Body of pancreas (tissue), 4 donors: ENCODE measurements around the gene KIF26A. TPM values are rescaled to one million over a fixed set of nuclear protein-coding genes. Genes with fewer than 3 reads are reported as not detected.

ENCODE experiments used
- ATAC-seq: fragments of 150-250 bp; one replicate; pipeline ENCODE4 v1.9.1; 2016
- DNase-seq, 4 donors: peaks; one replicate each; pipeline ENCODE4 v3.0.0-alpha.2; 2019
- H3K27ac ChIP-seq, 4 donors: fragments of 200-600 bp; sonication (generic); 1 replicate in 3 of 4; 2 replicates in 1 of 4; pipeline versions ENCODE4 v1.5.1 to v1.6.1; 2016 to 2019; ENCODE audit warnings: mild to moderate bottlenecking in 1 of 4, mixed read lengths in 1 of 4, moderate library complexity in 1 of 4
- H3K27me3 ChIP-seq, 2 donors: fragments of 200-600 bp; sonication (generic); one replicate each; pipeline ENCODE4 v1.6.0; 2016; ENCODE audit warnings: mild to moderate bottlenecking in 1 of 2
- H3K36me3 ChIP-seq, 2 donors: fragments of 200-600 bp; sonication (generic); replicated peaks in 1 of 2; 2 replicates each; pipeline ENCODE4 v1.5.1; 2016; ENCODE audit warnings: low read depth in 2 of 2; ENCODE audit not compliant: insufficient read depth in 1 of 2
- H3K4me1 ChIP-seq: fragments of 200-600 bp; sonication (generic); one replicate; pipeline ENCODE4 v1.6.0; 2016
- H3K4me3 ChIP-seq, 2 donors: fragments of 200-600 bp; sonication (generic); 1 replicate in 1 of 2; 2 replicates in 1 of 2; pipeline ENCODE4 v1.5.1; 2016 to 2019
- H3K9me3 ChIP-seq, 3 donors: fragments of 200-600 bp; sonication (generic); 1 replicate in 2 of 3; 2 replicates in 1 of 3; pipeline ENCODE4 v1.5.1; 2016
- POLR2A ChIP-seq, 3 donors: fragments of 450-650 bp; IDR thresholded peaks; one replicate each; pipeline ENCODE4 v1.6.1; 2016; ENCODE audit warnings: antibody characterized with exemption in 3 of 3, mild to moderate bottlenecking in 2 of 3
- WGBS, 2 donors: methylation state at CpG; one replicate each; pipeline ENCODE4 v1.1.5; 2017; 5-methylcytosine and 5-hydroxymethylcytosine counted together
- intact Hi-C: fragments of 100-400 bp; cut with DNase I; formaldehyde crosslinking; loops from one replicate; pipeline ENCODE4 v1.15.1; 2023
- total RNA-seq, 2 donors: library from RNA; depleted of rRNA; stranded (reverse); fragments of >200 nt; gene quantifications; one replicate each; pipeline ENCODE4 v1.1.0, GENCODE V29; 2016
- TF ChIP-seq, protein P1 (sequence below), 7 experiments: fragments of 450-650 bp in 4 of 7; fragments of 200-600 bp in 3 of 7; sonication (generic) in 3 of 7; IDR thresholded peaks; one replicate each; pipeline ENCODE4 v1.5.1; 2016 to 2019; ENCODE audit warnings: antibody characterized with exemption in 7 of 7

The KIF26A gene
- total RNA-seq, 2 donors from 2014 or later, result 14.8 to 17.1 TPM

DNA sequence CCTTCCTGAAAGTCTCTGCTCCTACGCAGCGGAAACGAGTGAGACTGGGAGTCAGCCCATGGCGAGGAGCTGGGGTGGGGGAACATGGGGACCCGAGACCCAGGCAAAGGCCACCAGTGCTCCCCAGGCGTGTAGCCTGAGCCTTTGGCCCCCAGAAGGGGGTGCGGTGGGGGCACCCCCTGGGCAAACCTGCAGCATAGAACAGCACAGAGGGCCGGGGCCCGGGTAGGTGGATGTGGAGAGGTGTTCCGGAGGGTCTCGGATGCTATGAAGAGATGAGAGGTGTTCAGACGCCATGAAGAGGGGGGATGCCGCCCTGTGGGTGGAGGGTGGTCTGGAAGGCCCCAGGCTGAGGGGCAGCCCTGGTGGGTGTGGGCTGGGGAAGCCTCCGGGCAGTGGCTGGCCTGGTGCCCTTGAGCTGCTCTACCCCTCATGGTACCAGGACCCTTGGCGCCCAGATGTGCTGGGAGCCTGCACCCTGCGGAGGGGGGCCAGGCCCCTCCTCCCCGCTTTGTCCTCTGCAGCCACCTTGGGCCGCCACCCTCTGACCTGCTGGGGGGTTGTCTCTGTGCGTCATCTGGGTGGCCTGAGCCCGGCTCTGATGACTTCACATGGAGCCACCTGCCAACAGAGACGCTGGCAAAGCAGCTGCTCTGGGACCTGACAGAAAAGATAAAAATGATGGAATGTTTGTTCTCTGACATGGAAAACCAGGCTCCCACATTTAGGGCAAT lies 83.4 kb downstream of the KIF26A start:
- intact Hi-C loops, result no loop called here
- H3K27me3 ChIP-seq, result no peaks in the 10 kb centered on the region
- H3K27ac ChIP-seq, result peak overlapping the region in 3 of 4 donors; percentile 10 to 74 (median 36)
- peaks cover 37% of the 10 kb centered on the region for H3K4me1 ChIP-seq
- WGBS, 2 donors, result 69 to 84% methylated on average over 9 to 19 of the region's 21 CpGs
- H3K4me3 ChIP-seq, result no peak overlapping the region
- no peaks in the 10 kb centered on the region for H3K9me3 ChIP-seq
- no peak for TF ChIP-seq POLR2A (IDR thresholded peaks at IDR 0.05)
- TF ChIP-seq, protein P1, sequence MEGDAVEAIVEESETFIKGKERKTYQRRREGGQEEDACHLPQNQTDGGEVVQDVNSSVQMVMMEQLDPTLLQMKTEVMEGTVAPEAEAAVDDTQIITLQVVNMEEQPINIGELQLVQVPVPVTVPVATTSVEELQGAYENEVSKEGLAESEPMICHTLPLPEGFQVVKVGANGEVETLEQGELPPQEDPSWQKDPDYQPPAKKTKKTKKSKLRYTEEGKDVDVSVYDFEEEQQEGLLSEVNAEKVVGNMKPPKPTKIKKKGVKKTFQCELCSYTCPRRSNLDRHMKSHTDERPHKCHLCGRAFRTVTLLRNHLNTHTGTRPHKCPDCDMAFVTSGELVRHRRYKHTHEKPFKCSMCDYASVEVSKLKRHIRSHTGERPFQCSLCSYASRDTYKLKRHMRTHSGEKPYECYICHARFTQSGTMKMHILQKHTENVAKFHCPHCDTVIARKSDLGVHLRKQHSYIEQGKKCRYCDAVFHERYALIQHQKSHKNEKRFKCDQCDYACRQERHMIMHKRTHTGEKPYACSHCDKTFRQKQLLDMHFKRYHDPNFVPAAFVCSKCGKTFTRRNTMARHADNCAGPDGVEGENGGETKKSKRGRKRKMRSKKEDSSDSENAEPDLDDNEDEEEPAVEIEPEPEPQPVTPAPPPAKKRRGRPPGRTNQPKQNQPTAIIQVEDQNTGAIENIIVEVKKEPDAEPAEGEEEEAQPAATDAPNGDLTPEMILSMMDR (IDR thresholded peaks at IDR 0.05), result no peak
- ATAC-seq (peak; percentile 67), DNase-seq (peak in 3 of 4 donors; percentile 28 to 64 (median 32))
- H3K36me3 ChIP-seq, result no peaks in the 10 kb centered on the region

GRCh38 chr14:104222396-104223036 lies 84.1 kb downstream of the KIF26A start:
- intact Hi-C loops, result no loop called here
- Histone ChIP-seq H3K27ac (peak overlapping the region in 3 of 4 donors; percentile 10 to 74 (median 19)), H3K36me3 (no peaks in the 10 kb centered on the region), H3K9me3 (no peaks in the 10 kb centered on the region), H3K4me1 (peaks cover 37% of the 10 kb centered on the region), H3K4me3 (no peak overlapping the region), H3K27me3 (no peaks in the 10 kb centered on the region)
- TF ChIP-seq POLR2A (IDR thresholded peaks at IDR 0.05), result no peak
- TF ChIP-seq, protein P1 (IDR thresholded peaks at IDR 0.05), result no peak
- no peak for DNase-seq
- WGBS, 2 donors, result 40 to 72% methylated on average over 3 to 11 of the region's 11 CpGs
- no peak for ATAC-seq

- H3K4me3 ChIP-seq, result no peak overlapping the region
- no peaks in the 10 kb centered on the region for H3K36me3 ChIP-seq
- TF ChIP-seq, protein P1 (IDR thresholded peaks at IDR 0.05), result no peak
- no peak for TF ChIP-seq POLR2A (IDR thresholded peaks at IDR 0.05)
- H3K27ac ChIP-seq, result peak overlapping the region in 2 of 4 donors; percentile 19 to 74
- peak; percentile 45 for ATAC-seq
- intact Hi-C loops, result no loop called here
- DNase-seq, result peak; percentile 43 to 62 (median 52)
- no peaks in the 10 kb centered on the region for H3K27me3 ChIP-seq
- H3K9me3 ChIP-seq, result no peaks in the 10 kb centered on the region
- 39 to 48% methylated on average over 13 to 38 of the region's 41 CpGs for WGBS, 2 donors
- H3K4me1 ChIP-seq, result peaks cover 37% of the 10 kb centered on the region
These were observed 85.0 kb downstream of the KIF26A start for GRCh38 chr14:104223101-104224041.

GRCh38 chr14:104224131-104224505 lies 85.7 kb downstream of the KIF26A start:
- no peaks in the 10 kb centered on the region for H3K27me3 ChIP-seq
- no peaks in the 10 kb centered on the region for H3K36me3 ChIP-seq
- H3K4me1 ChIP-seq, result peaks cover 37% of the 10 kb centered on the region
- DNase-seq, result no peak
- WGBS, 2 donors, result 46 to 52% methylated on average over 7 to 8 of the region's 8 CpGs
- H3K27ac ChIP-seq, result peak overlapping the region in 1 of 4 donors; percentile 74
- no peak overlapping the region for H3K4me3 ChIP-seq
- TF ChIP-seq POLR2A (IDR thresholded peaks at IDR 0.05), result no peak
- TF ChIP-seq, protein P1 (IDR thresholded peaks at IDR 0.05), result no peak
- no peaks in the 10 kb centered on the region for H3K9me3 ChIP-seq
- ATAC-seq, result no peak
- intact Hi-C loops, result no loop called here
